Measurements from ENCODE around the gene PDZD7.

- TF ChIP-seq CTCF (IDR thresholded peaks at IDR 0.05) (peak; percentile 93), EZH2phosphoT487 (IDR thresholded peaks at IDR 0.05) (no peak), EZH2 (IDR thresholded peaks at IDR 0.05) (no peak)
Measured at GRCh38 chr10:100998991-100999741, 31.8 kb downstream of the PDZD7 start.
